DMS114 treated with DMSO at 0.1 percent for 48 hours (cell line): ENCODE data around the gene PODNL1.
A peak's percentile ranks its signal among the peaks of the same experiment; 100 is the strongest.
"Not testable (repeated sequence)": the region's sequence is repeated elsewhere in the genome, so short reads cannot be mapped to it uniquely, and the experiment has no call there.

Experiments
- DNase-seq: peaks from one replicate; lab custom pipeline; 2025; ENCODE audit not compliant: unreplicated experiment; lab: John Stamatoyannopoulos, UW

Gene PODNL1

GRCh38 chr19:13929956-13930355 is 8.3 kb downstream of the PODNL1 start:
- DNase-seq, result no peak

DNA sequence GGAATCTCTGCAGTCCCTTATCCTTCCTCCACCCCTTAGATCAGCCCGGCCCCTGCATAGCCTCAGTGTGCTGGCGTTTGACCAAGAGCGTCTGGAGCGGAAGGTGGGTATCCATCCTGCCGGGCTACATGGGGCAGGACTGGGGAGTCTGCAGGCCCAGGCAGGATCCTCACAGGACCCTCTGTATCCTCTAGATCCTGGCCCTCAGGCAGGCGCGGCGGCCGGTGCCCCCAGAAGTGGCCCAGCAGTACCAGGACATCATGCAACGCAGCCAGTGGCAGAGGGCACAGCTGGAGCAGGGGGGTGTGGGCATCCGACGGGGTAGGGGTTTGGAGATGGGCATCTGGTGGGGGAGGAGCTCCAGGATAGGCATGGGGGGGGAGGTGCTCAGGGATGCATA is 8.9 kb downstream of the PODNL1 start:
- no peak for DNase-seq

- DNase-seq, result no peak
Measured at GRCh38 chr19:13926715-13927114, 11.5 kb downstream of the PODNL1 start.

DNA sequence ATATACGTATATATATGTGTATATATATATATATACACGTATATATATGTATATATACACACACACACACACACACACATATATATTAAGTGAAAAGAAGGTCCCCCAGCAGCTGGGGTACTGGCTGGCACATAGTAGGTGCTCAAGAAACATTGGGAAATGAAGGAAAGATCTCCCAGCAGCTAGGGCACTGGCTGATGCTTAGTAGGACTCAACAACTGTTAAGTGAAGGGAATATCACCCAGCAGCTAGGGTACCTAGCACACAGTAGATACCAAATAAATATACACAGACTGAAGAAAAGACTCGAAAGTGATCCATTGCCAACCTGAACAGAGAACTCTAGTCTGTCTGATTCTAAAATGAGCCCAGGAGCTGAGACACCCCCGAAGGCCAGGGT is 12.2 kb downstream of the PODNL1 start:
- no peak for DNase-seq

DNA sequence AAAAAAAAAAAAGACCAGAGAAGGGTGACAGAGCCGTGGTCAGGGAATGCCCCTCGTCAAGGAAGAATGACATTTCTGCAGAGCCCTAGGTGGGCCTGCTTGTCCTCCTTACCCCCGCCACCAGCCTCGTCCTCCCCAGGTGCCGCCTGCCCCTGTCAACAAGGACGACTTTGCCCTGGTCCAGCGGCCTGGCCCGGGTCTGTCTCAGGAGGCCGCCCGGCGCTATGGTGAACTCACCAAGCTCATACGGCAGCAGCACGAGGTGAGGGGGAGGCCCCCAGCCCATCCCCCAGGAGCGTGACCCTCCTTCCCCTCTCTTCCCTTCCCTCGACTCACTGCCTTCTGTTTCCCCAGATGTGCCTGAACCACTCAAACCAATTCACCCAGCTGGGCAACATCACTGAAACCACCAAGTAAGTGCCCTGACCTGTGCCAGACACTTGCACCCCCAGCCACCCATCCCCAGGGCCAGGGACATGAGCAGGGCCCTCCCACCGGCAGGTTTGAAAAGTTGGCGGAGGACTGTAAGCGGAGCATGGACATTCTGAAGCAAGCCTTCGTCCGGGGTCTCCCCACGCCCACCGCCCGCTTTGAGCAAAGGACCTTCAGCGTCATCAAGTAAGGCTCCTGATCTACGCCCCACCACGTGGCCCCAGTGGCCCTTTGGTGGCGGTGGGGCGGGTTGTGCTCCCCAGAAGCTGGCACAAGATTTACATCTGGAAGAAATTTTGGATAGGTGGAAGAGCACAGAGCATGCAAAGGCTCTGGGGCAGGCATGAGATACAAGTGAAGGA is 14.8 kb downstream of the PODNL1 start:
- no peak for DNase-seq

DNA sequence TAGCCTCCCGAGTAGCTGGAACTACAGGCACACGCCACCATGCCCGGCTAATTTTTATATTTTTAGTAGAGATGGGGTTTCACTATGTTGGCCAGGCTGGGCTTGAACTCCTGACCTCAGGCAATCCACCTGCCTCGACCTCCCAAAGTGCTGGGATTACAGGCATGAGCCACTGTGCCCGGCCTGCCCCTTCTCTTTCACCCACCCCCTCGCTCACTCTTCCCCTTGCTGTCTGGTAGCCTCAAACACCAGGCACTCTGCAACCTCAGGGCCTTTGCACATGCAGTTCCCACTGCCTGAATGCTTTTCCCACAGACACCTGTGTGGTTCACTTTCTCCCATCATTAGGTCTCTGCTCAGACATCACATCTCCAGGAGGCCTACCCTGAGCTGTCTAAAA is 16.1 kb downstream of the PODNL1 start:
- not testable (repeated sequence) for DNase-seq

DNA sequence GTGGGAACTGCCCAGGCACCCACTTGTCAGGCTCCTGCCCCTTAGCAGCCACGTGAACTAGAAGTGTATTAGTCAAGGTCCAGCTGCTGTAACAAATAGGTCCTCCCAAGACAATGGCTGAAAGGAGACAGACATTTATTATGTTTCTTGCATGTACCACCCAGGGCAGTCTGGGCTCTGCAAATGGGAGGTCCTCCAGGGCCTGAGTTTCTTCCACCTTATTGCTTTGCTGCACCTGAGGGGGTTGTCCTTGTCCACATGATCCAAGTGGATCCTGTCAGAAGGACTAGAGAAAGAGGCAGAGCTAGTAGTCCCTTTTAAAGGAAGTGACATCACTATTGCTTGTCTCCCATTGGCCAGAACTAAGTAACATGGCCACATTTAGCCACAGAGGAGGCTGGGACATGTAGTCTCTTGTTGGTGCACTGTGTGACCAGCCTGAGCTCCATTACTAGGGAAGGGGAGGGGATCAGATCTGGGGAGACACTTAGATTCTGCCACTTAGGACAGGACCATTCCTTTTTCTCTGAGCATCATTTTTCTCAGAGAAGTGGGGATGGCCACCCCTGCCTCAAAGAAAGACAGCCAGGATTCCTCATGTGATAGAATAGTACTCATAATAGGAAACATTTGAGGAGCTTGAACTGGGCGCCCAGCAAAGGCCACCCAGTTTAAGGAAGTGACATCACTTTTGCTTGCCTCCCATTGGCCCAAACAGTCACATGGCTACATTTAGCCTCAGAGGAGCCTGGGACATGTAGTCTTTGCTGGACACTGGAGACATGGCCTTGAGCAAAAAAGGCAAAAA is 17.1 kb downstream of the PODNL1 start:
- peak; percentile 14 for DNase-seq

GRCh38 chr19:13920524-13920923 is 17.7 kb downstream of the PODNL1 start:
- no peak for DNase-seq

GRCh38 chr19:13918726-13919411 is 19.3 kb downstream of the PODNL1 start:
- no peak for DNase-seq

DNA sequence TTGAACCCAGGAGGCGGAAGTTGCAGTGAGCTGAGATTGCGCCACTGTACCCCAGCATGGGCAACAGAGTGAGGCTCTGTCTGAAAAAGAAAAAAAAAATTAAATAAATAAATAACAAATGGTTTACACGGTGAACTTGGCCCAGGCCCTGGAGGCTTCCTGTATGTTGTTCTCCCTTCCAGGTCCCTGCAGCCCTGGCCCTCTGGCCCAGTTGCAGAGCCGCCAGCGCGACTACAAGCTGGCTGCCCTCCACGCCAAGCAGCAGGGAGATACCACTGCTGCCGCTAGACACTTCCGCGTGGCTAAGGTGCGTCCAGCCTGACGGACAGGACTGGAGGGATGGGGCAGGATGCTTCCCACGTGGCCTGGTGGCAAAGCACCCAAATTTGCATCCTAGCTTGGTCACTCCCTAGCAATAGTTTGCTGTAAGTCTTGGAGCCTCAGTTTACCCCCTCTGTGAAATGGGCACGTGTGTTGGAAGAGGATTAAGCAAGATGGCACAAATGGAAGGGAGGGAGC is 20.3 kb downstream of the PODNL1 start:
- DNase-seq, result no peak

- DNase-seq, result no peak
Measured at GRCh38 chr19:13914777-13915176, 23.4 kb downstream of the PODNL1 start.

- no peak for DNase-seq
Measured at GRCh38 chr19:13913352-13913751, 24.9 kb downstream of the PODNL1 start.

DNA sequence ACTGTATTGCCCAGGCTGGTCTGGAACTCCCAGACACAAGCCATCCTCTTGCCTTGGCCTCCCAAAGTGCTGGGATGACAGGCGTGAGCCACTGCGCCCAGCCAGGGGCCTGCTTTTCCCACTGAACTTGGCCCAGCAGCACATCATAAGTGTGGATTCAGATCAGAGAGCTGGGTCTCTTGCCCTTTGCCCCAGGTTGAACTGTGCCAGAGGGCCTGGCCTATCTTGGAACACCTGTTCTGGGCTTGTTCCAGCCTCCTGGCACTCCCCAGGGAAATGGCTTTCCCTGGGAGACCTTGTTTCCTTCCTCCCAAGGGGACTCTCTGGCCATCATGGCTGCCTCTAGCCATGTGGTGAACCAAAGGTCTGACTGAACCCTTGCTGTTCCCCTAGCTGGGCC is 28.8 kb downstream of the PODNL1 start:
- DNase-seq, result no peak

DNA sequence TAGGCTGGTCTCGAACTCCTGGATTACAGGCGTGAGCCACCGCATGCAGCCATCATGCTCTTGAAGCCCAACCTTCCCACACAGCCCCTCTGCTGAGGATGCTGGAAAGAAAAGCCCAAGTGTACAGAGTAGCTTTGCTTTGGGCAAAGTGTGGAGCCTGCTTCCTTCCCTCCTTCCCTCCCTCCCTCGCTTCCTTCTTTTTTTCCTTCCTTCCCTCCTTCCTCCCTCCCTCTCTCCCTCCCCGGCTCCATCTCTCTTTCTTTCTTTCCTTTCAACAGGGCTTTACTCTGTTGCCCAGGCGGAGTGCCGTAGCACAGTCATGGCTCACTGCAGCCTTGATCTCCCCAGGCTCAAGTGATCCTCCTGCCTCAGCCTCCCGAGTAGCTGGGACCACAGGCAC is 29.5 kb downstream of the PODNL1 start:
- DNase-seq, result no peak

DNA sequence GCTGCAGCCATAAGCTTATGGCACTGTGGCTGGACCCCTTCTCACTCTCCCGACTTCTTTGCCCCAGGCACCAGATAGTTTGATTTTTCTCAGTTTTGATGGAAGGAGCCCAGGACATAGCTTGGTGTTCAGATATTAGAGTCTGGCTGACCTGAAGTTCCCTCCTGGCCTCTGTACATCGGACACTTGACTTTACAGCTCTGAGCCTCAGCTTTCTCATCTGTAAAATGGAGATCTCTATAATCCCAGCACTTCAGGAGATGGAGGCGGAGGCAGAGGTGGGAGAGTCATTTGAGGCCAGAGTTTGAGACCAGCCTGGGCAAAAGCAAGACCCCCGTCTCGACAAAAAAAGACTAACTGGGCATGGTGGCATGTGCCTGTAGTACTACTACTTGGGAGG is 31.3 kb downstream of the PODNL1 start:
- no peak for DNase-seq

- no peak for DNase-seq
Measured at GRCh38 chr19:13906521-13906904, 31.7 kb downstream of the PODNL1 start.

GRCh38 chr19:13905634-13906520 is 32.3 kb downstream of the PODNL1 start, which contains the start of the genes BRME1 and CC2D1A:
BRME1 (minus strand) TSS chr19:13906117; CDS start chr19:13904892, 1,225 bp downstream.
CC2D1A (plus strand) TSS chr19:13906201; CDS start chr19:13906442, 241 bp downstream.
- DNase-seq, result peak; percentile 65

DNA sequence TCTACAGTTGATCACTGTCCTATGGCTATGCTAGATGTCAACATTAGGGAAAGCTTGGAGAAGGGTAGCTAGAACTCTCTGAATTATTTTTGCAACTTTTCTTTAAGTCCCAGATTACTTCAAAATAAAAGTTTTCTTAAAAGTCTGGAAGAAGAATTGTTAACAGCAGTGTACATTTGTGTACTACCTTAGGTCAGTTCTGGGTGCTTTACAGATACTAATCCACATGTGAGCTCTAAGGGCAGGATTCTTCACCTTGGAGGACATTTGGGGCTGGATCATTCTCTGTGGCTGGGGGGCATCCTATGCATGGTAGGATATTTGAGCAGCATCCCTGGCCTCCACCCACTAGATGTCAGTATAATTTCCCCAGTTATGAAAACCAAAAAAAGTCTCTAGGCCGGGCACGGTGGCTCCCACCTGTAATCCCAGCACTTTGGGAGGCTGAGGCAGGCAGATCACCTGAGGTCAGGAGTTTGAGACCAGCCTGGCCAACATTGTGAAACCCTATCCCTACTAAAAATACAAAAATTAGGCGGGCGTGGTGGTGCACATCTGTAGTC is 35.1 kb downstream of the PODNL1 start:
- no peak for DNase-seq

DNA sequence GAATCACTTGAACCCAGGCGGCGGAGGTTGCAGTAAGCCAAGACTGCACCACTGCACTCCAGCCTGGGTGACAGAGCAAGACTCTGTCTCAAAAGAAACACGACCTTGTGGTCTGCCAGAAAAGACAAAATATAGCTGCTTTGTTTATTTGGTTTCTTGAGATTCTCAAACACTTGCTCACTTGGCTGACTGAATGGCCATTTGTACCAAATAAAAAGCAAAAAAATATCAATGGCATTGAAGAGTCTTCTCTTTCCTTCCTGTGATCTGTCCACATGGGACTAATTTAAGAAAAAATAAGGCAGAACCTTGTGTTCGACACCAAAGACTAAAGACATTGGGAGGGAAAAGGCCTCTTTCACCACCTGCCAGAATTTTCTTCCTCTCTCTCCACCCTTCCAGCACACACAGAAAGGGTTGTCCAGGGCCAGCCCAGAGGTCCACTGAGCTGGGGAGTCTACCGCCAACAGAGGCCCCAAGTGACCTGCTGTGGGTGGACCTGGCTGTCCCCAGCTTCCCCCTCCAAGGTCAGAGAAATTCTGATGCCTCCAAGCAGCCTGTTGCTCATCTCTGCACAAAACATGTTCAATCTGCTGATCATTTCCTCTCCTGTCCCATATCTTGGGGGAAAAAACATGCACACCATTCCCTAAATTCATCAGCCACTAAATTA is 38.2 kb downstream of the PODNL1 start:
- DNase-seq, result no peak
